Measurements from ENCODE around the gene ATAD2B.

GRCh38 chr2:23954325-23955014 lies 27.5 kb upstream of the ATAD2B start:
- TF ChIP-seq EZH2 (optimal IDR thresholded peaks at IDR 0.05; ENCODE audit: low read depth, low read length), result no peak
- peak; percentile 41 for TF ChIP-seq CTCF (IDR thresholded peaks at IDR 0.05; ENCODE audit: low read length)
- no peak for TF ChIP-seq EZH2phosphoT487 (IDR thresholded peaks at IDR 0.05; ENCODE audit: low read length)
